ENCODE results near the gene HPS4.
A peak's percentile ranks its signal among the peaks of the same experiment; 100 is the strongest.
"Not testable (repeated sequence)": the region's sequence is repeated elsewhere in the genome, so short reads cannot be mapped to it uniquely, and the experiment has no call there.

The HPS4 gene

GRCh38 chr22:26443901-26444690, 39.5 kb downstream of the HPS4 start:
- peaks cover 0 to 28% (median 13%) of the 10 kb centered on the region in 10 experiments; a peak in 13 of 20 replicates for H3K4me1 ChIP-seq
- H3K27ac ChIP-seq: no peak overlapping the region
- no peak for TF ChIP-seq Cebpa-rat (IDR thresholded peaks at IDR 0.05)
- H3K27me3 ChIP-seq: no peaks in the 10 kb centered on the region
- H4K20me1 ChIP-seq: peaks cover 0 to 96% (median 86%) of the 10 kb centered on the region in 11 experiments; a peak in 19 of 22 replicates
- peaks cover 20 to 67% (median 35%) of the 10 kb centered on the region in 11 experiments; a peak in 20 of 22 replicates for H3K36me3 ChIP-seq
- H3K9ac ChIP-seq: no peak overlapping the region
- H3K4me3 ChIP-seq: no peak overlapping the region
- H3K4me2 ChIP-seq: no peak overlapping the region
- no peaks in the 10 kb centered on the region for H3K9me3 ChIP-seq (replicated peaks in 1 of 11)

DNA sequence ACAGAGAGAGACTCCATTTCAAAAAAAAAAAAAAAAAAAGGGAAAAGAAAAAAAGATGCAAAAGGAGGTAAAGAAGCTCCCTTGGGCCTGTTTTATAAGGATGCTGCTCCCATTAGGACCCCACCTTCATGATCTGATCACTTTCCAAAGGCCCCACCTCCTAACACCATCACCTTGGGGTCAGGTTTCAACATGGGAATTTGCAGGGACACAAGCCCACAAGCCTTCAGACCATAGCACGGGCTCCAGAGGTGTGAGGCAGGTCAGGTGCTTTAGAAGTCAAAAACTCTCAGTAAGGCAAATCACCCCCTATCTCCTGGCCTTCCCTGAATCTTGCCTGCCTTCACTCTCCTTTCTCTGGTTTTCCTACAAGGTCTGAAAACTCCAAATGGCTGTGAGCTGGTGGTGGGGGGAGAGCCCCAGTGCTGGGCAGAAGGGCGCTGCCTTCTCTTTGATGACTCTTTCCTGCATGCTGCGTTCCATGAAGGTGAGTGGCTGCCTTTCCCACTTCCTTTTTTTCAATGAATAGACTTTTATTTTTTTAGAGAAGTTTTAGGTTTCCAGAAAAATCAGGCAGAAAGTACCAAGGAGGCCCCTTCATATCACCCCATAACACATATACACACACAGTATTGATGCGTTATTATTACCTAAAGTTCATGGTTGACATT, 41.4 kb downstream of the HPS4 start:
- TF ChIP-seq Cebpa-rat (IDR thresholded peaks at IDR 0.05): no peak
- Histone ChIP-seq H3K36me3 (peaks cover 23 to 81% (median 44%) of the 10 kb centered on the region in 11 experiments; a peak in 21 of 22 replicates), H3K9me3 (replicated peaks in 1 of 11) (no peaks in the 10 kb centered on the region), H3K4me3 (no peak overlapping the region), H3K4me2 (peak overlapping the region in 1 of 11 experiments; percentile 12; a peak in 1 of 22 replicates), H3K27me3 (no peaks in the 10 kb centered on the region), H3K27ac (no peak overlapping the region), H4K20me1 (peaks cover 0 to 93% (median 80%) of the 10 kb centered on the region in 11 experiments; a peak in 18 of 22 replicates), H3K9ac (no peak overlapping the region), H3K4me1 (peaks cover 0 to 17% (median 6%) of the 10 kb centered on the region in 10 experiments; a peak in 11 of 20 replicates)

DNA sequence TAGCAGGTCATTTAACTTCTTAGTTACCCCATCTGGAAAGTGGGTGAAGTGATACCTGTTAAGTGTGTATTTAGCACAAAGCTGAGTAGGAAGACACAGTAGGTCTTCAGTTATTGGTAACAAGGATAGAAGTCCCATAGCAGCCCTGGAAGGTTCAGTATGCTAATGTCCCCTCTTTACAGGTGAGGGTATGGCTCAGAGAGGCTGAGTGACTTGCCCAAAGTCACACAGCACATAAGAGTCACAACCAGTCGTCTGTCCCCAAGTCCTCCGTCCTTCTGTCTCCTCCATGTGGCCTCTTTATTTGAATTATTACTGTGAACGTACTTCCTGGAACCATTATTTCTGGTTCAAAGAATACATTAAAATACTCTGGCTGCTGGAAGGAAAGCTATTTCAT, 44.0 kb downstream of the HPS4 start:
- H3K36me3 ChIP-seq: peaks cover 20 to 91% (median 58%) of the 10 kb centered on the region in 11 experiments
- H4K20me1 ChIP-seq: peaks cover 0 to 95% (median 72%) of the 10 kb centered on the region in 11 experiments; a peak in 19 of 22 replicates
- H3K27ac ChIP-seq: no peak overlapping the region
- no peak for TF ChIP-seq Cebpa-rat (IDR thresholded peaks at IDR 0.05)
- no peaks in the 10 kb centered on the region for H3K9me3 ChIP-seq (replicated peaks in 1 of 11)
- H3K4me1 ChIP-seq: peaks cover 5 to 39% (median 22%) of the 10 kb centered on the region in 10 experiments; a peak in 19 of 20 replicates
- H3K4me2 ChIP-seq: no peak overlapping the region
- no peak overlapping the region for H3K4me3 ChIP-seq
- H3K9ac ChIP-seq: no peak overlapping the region
- H3K27me3 ChIP-seq: no peaks in the 10 kb centered on the region

GRCh38 chr22:26438776-26439175, 44.8 kb downstream of the HPS4 start:
- H3K27me3 ChIP-seq; H3K4me2 ChIP-seq; H3K9me3 ChIP-seq (replicated peaks in 1 of 11); H3K4me3 ChIP-seq; H3K9ac ChIP-seq; H3K27ac ChIP-seq: not testable (repeated sequence)
- Histone ChIP-seq H3K36me3 (peaks cover 20 to 91% (median 58%) of the 10 kb centered on the region in 11 experiments), H4K20me1 (peaks cover 0 to 94% (median 75%) of the 10 kb centered on the region in 11 experiments; a peak in 19 of 22 replicates), H3K4me1 (peaks cover 5 to 45% (median 24%) of the 10 kb centered on the region in 10 experiments; a peak in 19 of 20 replicates)

- Histone ChIP-seq H3K4me1 (peaks cover 8 to 55% (median 31%) of the 10 kb centered on the region in 10 experiments; a peak in 19 of 20 replicates), H3K9me3 (replicated peaks in 1 of 11) (no peaks in the 10 kb centered on the region), H3K36me3 (peaks cover 16 to 89% (median 56%) of the 10 kb centered on the region in 11 experiments), H3K4me2 (no peak overlapping the region), H3K4me3 (no peak overlapping the region), H3K27me3 (no peaks in the 10 kb centered on the region), H3K9ac (no peak overlapping the region), H3K27ac (no peak overlapping the region), H4K20me1 (peaks cover 0 to 90% (median 74%) of the 10 kb centered on the region in 11 experiments; a peak in 19 of 22 replicates)
- no peak for TF ChIP-seq Cebpa-rat (IDR thresholded peaks at IDR 0.05)
These were observed 45.7 kb downstream of the HPS4 start for GRCh38 chr22:26437694-26438392.

GRCh38 chr22:26436903-26437515, 46.6 kb downstream of the HPS4 start:
- Histone ChIP-seq H3K9me3 (replicated peaks in 1 of 11) (no peaks in the 10 kb centered on the region), H3K4me3 (no peak overlapping the region), H3K4me2 (no peak overlapping the region; a peak in 1 of 22 replicates), H3K9ac (no peak overlapping the region), H3K27ac (no peak overlapping the region), H3K36me3 (peaks cover 14 to 81% (median 51%) of the 10 kb centered on the region in 11 experiments), H4K20me1 (peaks cover 0 to 83% (median 67%) of the 10 kb centered on the region in 11 experiments; a peak in 19 of 22 replicates), H3K4me1 (peaks cover 16 to 59% (median 39%) of the 10 kb centered on the region in 10 experiments; a peak in 19 of 20 replicates), H3K27me3 (no peaks in the 10 kb centered on the region)
- TF ChIP-seq Cebpa-rat (IDR thresholded peaks at IDR 0.05): no peak

DNA sequence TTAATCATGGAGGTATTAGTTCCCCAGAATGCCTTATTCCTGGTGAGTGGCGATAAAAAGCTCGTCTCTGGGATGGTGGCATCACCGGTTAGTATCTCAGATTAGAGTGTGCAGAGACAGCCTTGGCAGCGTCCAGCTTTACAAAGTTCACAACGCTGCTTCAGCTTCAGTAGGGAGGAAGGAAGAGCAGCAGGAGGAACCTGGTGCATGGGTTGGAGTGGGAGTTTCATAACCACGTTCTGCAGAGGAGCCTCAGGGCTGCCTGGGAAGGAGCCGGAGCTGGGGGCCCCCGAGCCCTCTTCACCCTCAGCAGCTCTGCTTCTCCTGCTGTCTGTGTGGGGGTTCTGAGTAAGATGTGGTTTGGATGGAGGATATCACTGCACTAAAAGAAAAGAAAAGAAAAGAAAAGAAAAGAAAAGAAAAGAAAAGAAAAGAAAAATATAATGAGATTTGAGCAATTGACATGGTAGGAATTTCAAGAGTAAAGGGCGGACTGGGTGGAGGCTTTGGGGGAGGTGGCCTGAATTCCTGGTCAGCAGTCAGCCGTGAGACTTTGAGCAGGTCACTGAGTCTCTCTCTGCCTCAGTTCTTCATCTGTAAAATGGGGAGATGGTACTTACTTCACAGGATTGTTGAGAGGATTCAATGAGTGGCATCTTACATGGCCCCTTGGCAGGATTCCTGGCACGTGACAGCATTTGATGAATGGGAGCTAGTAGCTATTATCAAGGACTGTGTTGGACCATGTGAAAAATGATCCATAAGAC, 48.1 kb downstream of the HPS4 start:
- H3K9me3 ChIP-seq (replicated peaks in 1 of 11): no peaks in the 10 kb centered on the region
- H3K36me3 ChIP-seq: peaks cover 14 to 70% (median 51%) of the 10 kb centered on the region in 11 experiments
- peaks cover 0 to 74% (median 57%) of the 10 kb centered on the region in 11 experiments; a peak in 20 of 22 replicates for H4K20me1 ChIP-seq
- H3K27ac ChIP-seq: no peak overlapping the region
- H3K9ac ChIP-seq: peak overlapping the region in 2 of 11 experiments; percentile 13 to 22; a peak in 4 of 22 replicates
- no peak overlapping the region for H3K4me3 ChIP-seq
- H3K4me1 ChIP-seq: peaks cover 31 to 72% (median 54%) of the 10 kb centered on the region in 10 experiments
- H3K4me2 ChIP-seq: peak overlapping the region in 8 of 11 experiments; percentile 17 to 76 (median 50); a peak in 15 of 22 replicates
- H3K27me3 ChIP-seq: no peaks in the 10 kb centered on the region
- no peak for TF ChIP-seq Cebpa-rat (IDR thresholded peaks at IDR 0.05)
